IMR-90 (cell line): ENCODE measurements around the gene SIRT5. TPM values are rescaled to one million over a fixed set of nuclear protein-coding genes. Genes with fewer than 3 reads are reported as not detected.

Experiments used
- ATAC-seq: fragments of 200-7000 bp; cut with Tn5 transposase; 2 replicates; pipeline ENCODE4 v1.9.1; 2020; ENCODE audit warnings: low read depth, mild to moderate bottlenecking, moderate library complexity
- BruUV-seq: library from RNA; stranded (reverse); fragments of 400-500 nt; replicated peaks from 2 replicates; lab custom pipeline; 2021; lab: Mats Ljungman, UMichigan
- CTCF ChIA-PET: fragments of 300-600 bp; formaldehyde crosslinking; extraction: SDS; loops from one replicate; lab custom pipeline; 2021; ENCODE audit warnings: antibody characterized with exemption; lab: Yijun Ruan, JAX
- POLR2A ChIA-PET: fragments of 300-600 bp; sonication (Branson Sonifier 250); formaldehyde crosslinking; loops from one replicate; lab custom pipeline; 2022; ENCODE audit warnings: antibody characterized with exemption; ENCODE audit not compliant: unreplicated experiment; lab: Charles Lee
- DNase-seq: peaks from one replicate; pipeline ENCODE4 v3.0.0; 2013
- H2AFZ ChIP-seq: replicated peaks from 2 replicates; pipeline ENCODE3; 2013; ENCODE audit warnings: low read length, mild to moderate bottlenecking; ENCODE audit not compliant: poor library complexity
- H2AK5ac ChIP-seq: 2 replicates; pipeline ENCODE4 v1.6.1; 2013; ENCODE audit warnings: low read depth, low read length, inconsistent platforms
- H2AK9ac ChIP-seq: replicated peaks from 2 replicates; pipeline ENCODE3; 2013; ENCODE audit warnings: mild to moderate bottlenecking, low read depth, low read length, moderate library complexity; ENCODE audit not compliant: poor library complexity
- H2BK120ac ChIP-seq: 2 replicates; pipeline ENCODE4 v1.6.1; 2013; ENCODE audit warnings: low read depth, low read length, inconsistent platforms
- H2BK15ac ChIP-seq: 3 replicates; pipeline ENCODE4 v1.6.1; 2013; ENCODE audit warnings: low read depth, low read length, inconsistent platforms
- H2BK20ac ChIP-seq: 2 replicates; pipeline ENCODE4 v1.6.1; 2013; ENCODE audit warnings: low read depth, mild to moderate bottlenecking, inconsistent platforms, low read length, moderate library complexity
- H2BK5ac ChIP-seq: 2 replicates; pipeline ENCODE4 v1.6.1; 2013; ENCODE audit warnings: mild to moderate bottlenecking, low read depth, low read length, inconsistent platforms; ENCODE audit not compliant: poor library complexity, severe bottlenecking
- H3K14ac ChIP-seq: replicated peaks from 2 replicates; pipeline ENCODE4 v1.6.1; 2013; ENCODE audit warnings: low read depth, low read length, inconsistent platforms
- H3K18ac ChIP-seq: 2 replicates; pipeline ENCODE4 v1.6.1; 2013; ENCODE audit warnings: low read depth, low read length, control low read depth
- H3K23ac ChIP-seq: 2 replicates; pipeline ENCODE4 v1.6.1; 2013; ENCODE audit warnings: low read depth, low read length, inconsistent platforms
- H3K27ac ChIP-seq: 2 replicates; pipeline ENCODE4 v1.5.1; 2013; ENCODE audit warnings: mild to moderate bottlenecking, control low read depth, low read length; ENCODE audit not compliant: insufficient read depth
- H3K27me3 ChIP-seq: 2 replicates; pipeline ENCODE4 v1.6.1; 2013; ENCODE audit warnings: low read length; ENCODE audit not compliant: control insufficient read depth, insufficient read depth
- H3K36me3 ChIP-seq: 2 replicates; pipeline ENCODE4 v1.6.1; 2013; ENCODE audit warnings: low read length, mixed read lengths; ENCODE audit not compliant: control insufficient read depth, insufficient read depth
- H3K4ac ChIP-seq: 2 replicates; pipeline ENCODE4 v1.6.1; 2013; ENCODE audit warnings: low read depth, low read length, inconsistent platforms
- H3K4me1 ChIP-seq: 2 replicates; pipeline ENCODE4 v1.6.1; 2013; ENCODE audit warnings: low read length, mixed read lengths; ENCODE audit not compliant: control insufficient read depth, insufficient read depth
- H3K4me2 ChIP-seq: 2 replicates; pipeline ENCODE4 v1.6.1; 2013; ENCODE audit warnings: low read depth, mild to moderate bottlenecking, control low read depth, low read length, moderate library complexity
- H3K4me3 ChIP-seq: 2 replicates; pipeline ENCODE4 v1.5.1; 2013; ENCODE audit warnings: low read depth, mild to moderate bottlenecking, control low read depth, low read length, moderate library complexity; ENCODE audit not compliant: insufficient read depth
- H3K56ac ChIP-seq: 2 replicates; pipeline ENCODE4 v1.6.1; 2013; ENCODE audit warnings: low read length, inconsistent platforms; ENCODE audit not compliant: insufficient read depth; ENCODE audit errors: extremely low read depth
- H3K79me1 ChIP-seq, 2 experiments: 2 replicates each; pipeline ENCODE4 v1.6.1; 2013; ENCODE audit warnings: low read length in 2 of 2, inconsistent platforms in 1 of 2, low read depth in 1 of 2
- H3K9ac ChIP-seq: 2 replicates; pipeline ENCODE4 v1.6.1; 2013; ENCODE audit warnings: low read depth, low read length, control low read depth
- H3K9me1 ChIP-seq: 2 replicates; pipeline ENCODE4 v1.6.1; 2013; ENCODE audit warnings: low read length, inconsistent platforms; ENCODE audit not compliant: insufficient read depth
- H3K9me3 ChIP-seq: 2 replicates; pipeline ENCODE4 v1.6.1; 2013; ENCODE audit warnings: low read length; ENCODE audit not compliant: control insufficient read depth, insufficient read depth
- H4K20me1 ChIP-seq: 2 replicates; pipeline ENCODE4 v1.6.1; 2013; ENCODE audit warnings: low read length, inconsistent platforms; ENCODE audit not compliant: insufficient read depth
- H4K5ac ChIP-seq: 2 replicates; pipeline ENCODE4 v1.6.1; 2013; ENCODE audit warnings: mild to moderate bottlenecking, low read depth, low read length, control low read depth
- H4K8ac ChIP-seq, 2 experiments: 2 replicates each; pipeline ENCODE4 v1.6.1; 2013; ENCODE audit warnings: low read depth in 2 of 2, low read length in 2 of 2, control low read depth in 1 of 2, inconsistent platforms in 1 of 2
- H4K91ac ChIP-seq: 2 replicates; pipeline ENCODE4 v1.6.1; 2013; ENCODE audit warnings: low read depth, low read length, inconsistent platforms; ENCODE audit not compliant: insufficient read depth
- CEBPB ChIP-seq: IDR thresholded peaks from 2 replicates; pipeline ENCODE4 v1.6.1; 2012; ENCODE audit warnings: low read depth, low read length, improper control_type of control experiment
- FOS ChIP-seq: fragments of 150-350 bp; IDR thresholded peaks from 2 replicates; pipeline ENCODE4 v1.6.1; 2016; ENCODE audit warnings: low read depth, low read length
- MAZ ChIP-seq: IDR thresholded peaks from 2 replicates; pipeline ENCODE4 v1.6.1; 2012; ENCODE audit warnings: low read depth, mild to moderate bottlenecking, low read length, improper control_type of control experiment, moderate library complexity, borderline replicate concordance
- RFX5 ChIP-seq: IDR thresholded peaks from 2 replicates; pipeline ENCODE4 v1.8.0; 2012; ENCODE audit warnings: low read depth, mild to moderate bottlenecking, low read length, moderate library complexity
- USF2 ChIP-seq: fragments of 150-350 bp; IDR thresholded peaks from 2 replicates; pipeline ENCODE4 v1.6.1; 2017; ENCODE audit warnings: mild to moderate bottlenecking, antibody characterized with exemption, low read length, low read depth
- WGBS, 2 experiments: methylation state at CpG; one replicate each; pipeline versions ENCODE4 v1.1.5 to v1.1.7; 2013; ENCODE audit warnings: missing lambda C conversion rate in 2 of 2; ENCODE audit not compliant: insufficient read length in 1 of 2; ENCODE audit errors: extremely low coverage in 2 of 2; 5-methylcytosine and 5-hydroxymethylcytosine counted together
- dilution Hi-C: fragments of 300-500 bp; cut with HindIII; formaldehyde crosslinking; loops from one replicate; pipeline ENCODE4 v1.14.3; 2018; ENCODE audit warnings: low sequenced_read_pairs; ENCODE audit not compliant: unreplicated experiment
- in situ Hi-C: fragments of 300-500 bp; cut with MboI; formaldehyde crosslinking; loops from 3 replicates; pipeline ENCODE4 v1.14.3; 2019; ENCODE audit warnings: low sequenced_read_pairs, inconsistent platforms, mixed read lengths
- intact Hi-C: fragments of 100-400 bp; cut with micrococcal nuclease; formaldehyde crosslinking; loops from 2 replicates; pipeline ENCODE4 v1.10.0; 2022
- polyA plus RNA-seq, 3 experiments: library from polyadenylated mRNA; depleted of rRNA; stranded (reverse); fragments of >200 nt; gene quantifications; 2 replicates each; pipeline ENCODE4 v1.2.3, GENCODE V29; 2012; ENCODE audit warnings: low replicate concordance in 1 of 3
- total RNA-seq: library from RNA; depleted of rRNA; stranded (reverse); fragments of >200 nt; gene quantifications from 2 replicates; pipeline ENCODE4 v1.2.3, GENCODE V29; 2012

SIRT5 gene
- total and polyA plus RNA-seq, 2 of the 4 experiments (the other 2 are of a cell fraction): 4.7 to 5.2 TPM

GRCh38 chr6:13559251-13559650, 15.2 kb upstream of the SIRT5 start:
- H3K9ac ChIP-seq: no peak overlapping the region
- no CpG with 5 or more reads among the region's 3 CpGs for WGBS, 2 experiments
- ChIA-PET POLR2A (no interaction called here), CTCF (interaction anchor here (0.6 kb wide), 1 partner anchor 212 kb away, joined by 7 read pairs; no protein-coding TSS in a partner anchor)
- no TSS peak for BruUV-seq
- H2BK15ac ChIP-seq: no peak overlapping the region
- H3K18ac ChIP-seq: no peak overlapping the region
- H3K56ac ChIP-seq: no peak overlapping the region
- peaks cover 6% of the 10 kb centered on the region for H3K27me3 ChIP-seq
- dilution Hi-C loops (no loop called here), in situ Hi-C loops (no loop called here), intact Hi-C loops (no loop called here)
- H3K4me1 ChIP-seq: 0 out of 2 replicates have a peak, but pooled peaks cover 1% of the 10 kb centered on the region
- no peak overlapping the region for H2AK5ac ChIP-seq
- no peak overlapping the region for H3K14ac ChIP-seq
- H3K4ac ChIP-seq: no peak overlapping the region
- no peak overlapping the region for H4K91ac ChIP-seq
- H2BK5ac ChIP-seq: no peak overlapping the region
- H3K27ac ChIP-seq: no peak overlapping the region
- no peak for TF ChIP-seq FOS
- no peak for TF ChIP-seq RFX5
- no peak for TF ChIP-seq USF2
- no peak for TF ChIP-seq MAZ
- TF ChIP-seq CEBPB: no peak
- H4K8ac ChIP-seq: no peak overlapping the region
- no peak overlapping the region for H3K4me3 ChIP-seq
- no peak for ATAC-seq
- H4K5ac ChIP-seq: no peak overlapping the region
- no peak overlapping the region for H2BK20ac ChIP-seq
- DNase-seq: no peak
- no peaks in the 10 kb centered on the region for H3K9me3 ChIP-seq
- no peaks in the 10 kb centered on the region for H3K36me3 ChIP-seq
- no peaks in the 10 kb centered on the region for H4K20me1 ChIP-seq
- H2BK120ac ChIP-seq: no peak overlapping the region
- no peak overlapping the region for H3K4me2 ChIP-seq
- no peaks in the 10 kb centered on the region for H3K79me1 ChIP-seq
- no peak overlapping the region for H2AK9ac ChIP-seq
- H2AFZ ChIP-seq: no peak overlapping the region
- H3K9me1 ChIP-seq: no peaks in the 10 kb centered on the region
- no peak overlapping the region for H3K23ac ChIP-seq
